KBM-7 (cell line): ENCODE measurements around the gene RHOT1.
"Not testable (repeated sequence)": the region's sequence is repeated elsewhere in the genome, so short reads cannot be mapped to it uniquely, and the experiment has no call there.

ENCODE experiments used
- DNase-seq: peaks from one replicate; pipeline ENCODE4 v3.0.0-alpha.2; 2015
- in situ Hi-C: fragments of 300-500 bp; cut with MboI; formaldehyde crosslinking; loops from 2 replicates; pipeline ENCODE4 v1.14.3; 2020; ENCODE audit warnings: low sequenced_read_pairs, low pct_unique_long_range_greater_than_20kb, mixed read lengths

Gene RHOT1

GRCh38 chr17:32120141-32120540 is 22.2 kb upstream of the RHOT1 start:
- DNase-seq: no peak
- in situ Hi-C loops: no loop called here

GRCh38 chr17:32120716-32121115 is 21.6 kb upstream of the RHOT1 start:
- DNase-seq: no peak
- in situ Hi-C loops: no loop called here

- no peak for DNase-seq
- in situ Hi-C loops: no loop called here
These were observed 18.5 kb upstream of the RHOT1 start for GRCh38 chr17:32123782-32124181.

GRCh38 chr17:32124985-32125847 is 17.1 kb upstream of the RHOT1 start:
- in situ Hi-C loops: no loop called here
- DNase-seq: no peak

GRCh38 chr17:32125848-32126153 is 16.5 kb upstream of the RHOT1 start:
- in situ Hi-C loops: no loop called here
- no peak for DNase-seq

- in situ Hi-C loops: no loop called here
These were observed 16.0 kb upstream of the RHOT1 start for GRCh38 chr17:32126325-32126724.

GRCh38 chr17:32126746-32127145 is 15.6 kb upstream of the RHOT1 start:
- no peak for DNase-seq
- in situ Hi-C loops: no loop called here

More at GRCh38 chr17:32126325-32126724, 16.0 kb upstream of the RHOT1 start:
- DNase-seq: no peak

- in situ Hi-C loops: no loop called here
- peak; percentile 75 for DNase-seq
These were observed 15.0 kb upstream of the RHOT1 start for GRCh38 chr17:32127158-32127897.

- in situ Hi-C loops, DNase-seq: not testable (repeated sequence)
These were observed 13.8 kb upstream of the RHOT1 start for GRCh38 chr17:32128470-32128869.

- DNase-seq: peak; percentile 20
- in situ Hi-C loops: not testable (repeated sequence)
These were observed 6.7 kb upstream of the RHOT1 start for GRCh38 chr17:32135497-32136117.

GRCh38 chr17:32136856-32137255 is 5.4 kb upstream of the RHOT1 start:
- DNase-seq: no peak
- in situ Hi-C loops: no loop called here

- in situ Hi-C loops, DNase-seq: not testable (repeated sequence)
These were observed 2.8 kb upstream of the RHOT1 start for GRCh38 chr17:32139504-32139903.

GRCh38 chr17:32141258-32141657 is 1.0 kb upstream of the RHOT1 start:
- DNase-seq: peak; percentile 90
- in situ Hi-C loops: no loop called here

- DNase-seq: no peak
- in situ Hi-C loops: no loop called here
These were observed 644 bp upstream of the RHOT1 start for GRCh38 chr17:32141679-32142037.

- in situ Hi-C loops: no loop called here
- peak; percentile 62 for DNase-seq
These were observed 690 bp downstream of the RHOT1 start for GRCh38 chr17:32142857-32143526.

GRCh38 chr17:32143527-32143870 is 1.2 kb downstream of the RHOT1 start:
- in situ Hi-C loops: no loop called here
- DNase-seq: peak; percentile 18

GRCh38 chr17:32144442-32144841 is 2.1 kb downstream of the RHOT1 start:
- DNase-seq, in situ Hi-C loops: not testable (repeated sequence)

- in situ Hi-C loops: no loop called here
- DNase-seq: no peak
These were observed 6.0 kb downstream of the RHOT1 start for GRCh38 chr17:32148351-32148750.

GRCh38 chr17:32150358-32150757 is 8.1 kb downstream of the RHOT1 start:
- in situ Hi-C loops: no loop called here
- DNase-seq: no peak

- in situ Hi-C loops: no loop called here
- DNase-seq: peak; percentile 67
These were observed 9.8 kb downstream of the RHOT1 start for GRCh38 chr17:32152130-32152529.
